GM21390 (cell line): ENCODE results near the gene HYAL3.

Experiments used
- ATAC-seq: cut with Tn5 transposase; IDR thresholded peaks from one replicate; pipeline ENCODE4 v1.9.1; 2021; ENCODE audit not compliant: unreplicated experiment

HYAL3 gene

GRCh38 chr3:50298836-50299637, at the start of gene HYAL3, which contains the start of gene NAA80:
Gene HYAL3 (minus strand): TSS chr3:50299405. CDS start chr3:50295602, 3,803 bp downstream.
Gene NAA80 (minus strand): TSS chr3:50299405. CDS start chr3:50297463, 1,942 bp downstream.
- ATAC-seq = peak; percentile 84

GRCh38 chr3:50347187-50347813, 48.1 kb upstream of the HYAL3 start:
- no peak for ATAC-seq

DNA sequence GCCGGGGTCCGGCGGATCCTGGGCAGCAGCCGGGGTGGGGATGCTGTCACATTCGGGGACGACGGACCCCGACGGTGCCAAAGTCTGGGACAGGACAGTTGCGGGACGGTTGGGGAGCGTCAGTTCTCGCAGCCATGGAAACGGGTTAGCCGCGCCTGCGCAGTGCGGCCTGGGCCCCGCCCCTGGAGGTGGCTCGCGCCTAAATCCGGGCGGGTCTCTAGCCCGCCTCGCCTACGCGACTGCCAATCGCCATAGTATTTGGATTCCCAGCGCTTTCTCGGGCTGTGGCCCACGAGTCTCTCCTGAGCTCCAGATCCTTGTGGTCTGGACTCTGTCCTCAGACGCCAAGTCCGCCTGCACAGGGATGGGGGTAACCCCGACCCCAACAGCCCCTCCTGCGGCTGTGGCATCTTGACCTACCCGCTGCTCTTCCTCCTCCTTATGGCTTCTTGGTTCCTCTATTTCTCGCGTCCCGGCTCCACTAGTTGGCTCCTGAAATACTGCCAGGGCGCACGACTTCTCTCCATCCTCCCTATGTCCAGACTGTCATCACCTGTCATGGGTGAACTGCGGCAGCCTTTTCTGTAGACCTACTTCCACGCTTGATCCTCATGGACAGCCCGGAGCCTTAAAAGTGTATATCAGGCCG, 46.5 kb upstream of the HYAL3 start, which contains the start of gene ZMYND10:
Gene ZMYND10 (minus strand): TSS at position 147 of the 649 bp plus-strand sequence. CDS start 153 bp downstream, outside the sequence.
- no peak for ATAC-seq

DNA sequence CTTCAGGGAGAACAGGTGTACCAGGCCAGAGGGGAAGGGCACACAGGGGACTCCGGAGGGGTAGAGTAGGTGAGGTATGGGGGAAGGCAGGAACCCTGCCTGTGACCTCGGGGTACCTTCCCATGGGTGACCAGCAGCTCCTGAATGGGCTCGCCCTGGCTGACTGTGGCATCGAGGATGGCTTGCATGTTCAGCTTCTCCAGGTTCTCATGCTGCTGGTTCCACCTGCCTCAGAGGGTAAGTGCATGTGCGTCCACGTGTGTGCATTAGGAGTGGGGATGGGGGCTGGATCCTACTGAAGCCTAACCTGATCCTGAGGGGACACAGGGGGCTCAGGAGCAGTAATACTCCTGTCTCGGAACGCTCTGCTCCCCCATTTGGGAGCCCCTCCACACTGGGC, 45.8 kb upstream of the HYAL3 start:
- no peak for ATAC-seq

GRCh38 chr3:50342813-50343633, 43.8 kb upstream of the HYAL3 start:
- no peak for ATAC-seq

- ATAC-seq = no peak
Measured at GRCh38 chr3:50341996-50342650, 42.9 kb upstream of the HYAL3 start.

DNA sequence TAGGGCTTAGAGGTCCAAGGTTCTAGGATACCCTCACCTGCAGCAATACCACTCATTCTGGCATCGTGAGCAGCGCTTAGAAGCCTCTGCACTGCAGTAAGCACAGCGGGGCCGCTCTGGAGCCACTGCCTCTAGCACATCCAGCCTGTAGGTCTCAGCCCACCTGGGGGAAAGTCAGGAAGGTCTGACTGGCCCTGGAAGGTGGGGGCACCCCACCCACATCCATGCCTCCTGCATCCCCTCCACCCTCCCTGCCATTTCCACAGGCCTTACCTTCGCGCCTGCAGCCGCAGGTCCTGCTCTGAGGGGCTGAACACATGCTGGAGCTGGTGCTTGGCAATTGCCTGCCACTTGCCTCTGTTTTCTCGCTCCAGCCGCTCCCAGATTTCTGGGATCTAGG, 42.3 kb upstream of the HYAL3 start:
- no peak for ATAC-seq

DNA sequence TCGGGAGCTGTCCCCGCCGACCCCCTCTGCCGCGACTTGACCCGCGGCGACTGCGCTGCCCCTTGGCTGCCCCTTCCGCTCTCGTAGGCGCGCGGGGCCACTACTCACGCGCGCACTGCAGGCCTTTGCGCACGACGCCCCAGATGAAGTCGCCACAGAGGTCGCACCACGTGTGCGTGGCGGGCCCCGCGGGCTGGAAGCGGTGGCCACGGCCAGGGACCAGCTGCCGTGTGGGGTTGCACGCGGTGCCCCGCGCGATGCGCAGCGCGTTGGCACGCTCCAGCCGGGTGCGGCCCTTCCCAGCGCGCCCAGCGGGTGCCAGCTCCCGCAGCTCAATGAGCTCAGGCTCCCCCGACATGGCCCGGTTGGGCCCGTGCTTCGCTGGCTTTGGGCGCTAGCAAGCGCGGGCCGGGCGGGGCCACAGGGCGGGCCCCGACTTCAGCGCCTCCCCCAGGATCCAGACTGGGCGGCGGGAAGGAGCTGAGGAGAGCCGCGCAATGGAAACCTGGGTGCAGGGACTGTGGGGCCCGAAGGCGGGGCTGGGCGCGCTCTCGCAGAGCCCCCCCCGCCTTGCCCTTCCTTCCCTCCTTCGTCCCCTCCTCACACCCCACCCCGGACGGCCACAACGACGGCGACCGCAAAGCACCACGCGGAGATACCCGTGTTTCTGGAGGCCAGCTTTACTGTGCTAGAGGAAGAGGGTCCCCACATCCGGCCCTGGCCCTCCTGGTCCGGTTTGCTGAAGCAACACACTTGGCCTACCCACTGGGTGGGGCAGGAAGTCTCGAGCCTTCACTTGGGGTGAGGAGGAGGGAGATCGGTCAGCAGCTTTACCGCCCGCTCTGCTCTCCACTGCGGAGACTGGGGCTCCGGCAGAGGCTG, 41.5 kb upstream of the HYAL3 start, which contains the start of gene RASSF1:
Gene RASSF1 (minus strand): TSS at position 389 of the 882 bp plus-strand sequence. CDS start 31 bp downstream, at position 358.
- ATAC-seq = peak; percentile 28

GRCh38 chr3:50340147-50340447, 40.9 kb upstream of the HYAL3 start:
- ATAC-seq = no peak

DNA sequence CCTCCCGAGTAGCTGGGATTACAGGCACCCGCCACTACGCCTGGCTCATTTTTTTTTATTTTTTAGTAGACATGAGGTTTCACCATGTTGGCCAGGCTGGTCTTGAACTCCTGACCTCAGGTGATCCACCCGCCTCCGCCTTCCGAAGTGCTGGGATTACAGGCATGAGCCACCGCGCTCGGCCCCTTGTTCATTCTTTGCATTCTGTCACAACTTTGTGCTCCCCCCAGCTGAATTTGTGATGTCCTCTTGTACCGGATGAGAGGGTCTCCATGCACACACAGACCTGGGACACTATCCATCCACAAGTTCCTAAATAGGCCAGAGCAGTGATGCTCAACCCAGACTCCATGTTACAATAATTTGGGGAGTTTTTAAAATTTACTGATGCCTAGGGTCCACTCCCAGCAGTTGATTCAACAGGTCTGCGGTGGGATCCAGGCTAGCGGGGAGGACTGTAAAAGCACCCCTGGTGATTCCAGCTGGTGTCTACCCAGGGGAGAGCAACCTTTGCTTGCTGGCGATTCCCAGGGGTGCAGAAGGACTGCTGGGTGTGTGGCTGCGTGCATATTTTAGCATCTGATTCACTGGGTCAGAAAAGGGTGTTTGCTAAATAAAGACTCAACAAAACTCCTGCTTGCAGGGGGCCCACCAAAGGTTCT, 40.4 kb upstream of the HYAL3 start:
- no peak for ATAC-seq

GRCh38 chr3:50338965-50339364, 39.8 kb upstream of the HYAL3 start:
- ATAC-seq = no peak

DNA sequence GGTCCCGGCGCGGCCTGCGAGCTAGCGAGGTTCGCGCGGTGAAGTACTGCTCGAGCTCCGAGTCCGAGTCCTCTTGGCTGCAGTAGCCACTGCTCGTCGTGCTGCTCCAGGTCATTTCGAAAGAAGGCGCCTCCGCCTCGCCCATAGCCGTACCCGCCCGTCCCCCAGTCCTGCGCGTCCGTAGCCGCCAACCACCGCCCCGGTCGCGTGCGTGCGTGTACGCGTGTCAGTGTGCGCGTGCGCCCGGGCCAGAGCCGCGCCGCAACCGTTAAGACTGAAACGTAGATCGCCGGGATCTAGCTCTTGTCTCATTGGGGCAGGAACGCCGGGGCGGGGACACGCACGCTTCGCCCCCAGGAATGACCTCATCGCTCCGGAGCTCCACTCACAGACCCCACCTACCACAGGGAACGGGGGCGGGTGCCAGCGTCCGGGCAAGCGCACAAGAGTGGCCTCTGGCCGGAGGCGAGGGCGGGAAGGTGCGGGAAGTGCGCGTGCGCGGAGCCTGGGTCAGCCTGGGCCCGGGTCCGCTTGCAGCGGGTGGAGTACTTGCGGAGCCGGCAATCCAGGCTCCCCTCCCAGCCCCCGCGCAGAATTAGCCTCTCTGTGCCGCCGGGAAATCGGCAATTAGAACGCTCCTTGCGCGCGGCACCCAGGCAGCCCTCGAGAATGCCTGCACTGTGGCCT, 38.1 kb upstream of the HYAL3 start:
- ATAC-seq = peak; percentile 64

DNA sequence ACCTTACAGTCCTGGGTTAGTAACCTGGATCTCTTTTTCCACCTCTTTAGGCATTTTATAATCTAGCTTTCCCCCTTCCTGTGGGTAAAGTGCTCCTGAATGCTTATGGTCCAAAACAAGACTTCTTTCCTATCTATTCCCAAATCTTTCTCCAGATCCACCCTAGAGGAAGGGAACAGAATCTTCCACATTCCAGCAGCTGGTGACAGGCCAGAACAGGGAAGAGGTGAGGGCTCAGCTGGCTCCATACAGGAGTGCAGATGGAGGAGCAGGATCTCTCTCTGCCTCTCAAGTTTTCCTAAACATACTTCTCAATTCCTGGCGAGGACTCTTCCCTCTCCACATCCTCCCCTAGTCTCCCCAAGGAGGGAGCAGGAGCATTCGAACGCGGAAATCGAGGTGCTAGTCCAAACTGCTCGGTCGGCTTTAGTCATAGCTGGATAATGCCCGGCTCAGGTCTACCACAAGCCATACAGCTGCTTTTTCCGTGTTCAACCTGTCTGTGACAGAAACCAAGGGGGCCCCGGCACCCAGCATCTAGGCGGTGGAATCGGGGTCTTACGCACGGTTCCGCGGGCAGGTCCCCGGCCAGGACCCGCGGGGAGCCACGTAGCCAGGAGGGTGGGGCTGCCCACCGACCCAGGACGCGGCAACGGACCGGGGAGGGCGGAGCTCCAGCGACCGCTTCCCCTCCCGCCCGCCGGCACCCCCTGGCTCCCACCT, 37.4 kb upstream of the HYAL3 start:
- peak; percentile 24 for ATAC-seq

DNA sequence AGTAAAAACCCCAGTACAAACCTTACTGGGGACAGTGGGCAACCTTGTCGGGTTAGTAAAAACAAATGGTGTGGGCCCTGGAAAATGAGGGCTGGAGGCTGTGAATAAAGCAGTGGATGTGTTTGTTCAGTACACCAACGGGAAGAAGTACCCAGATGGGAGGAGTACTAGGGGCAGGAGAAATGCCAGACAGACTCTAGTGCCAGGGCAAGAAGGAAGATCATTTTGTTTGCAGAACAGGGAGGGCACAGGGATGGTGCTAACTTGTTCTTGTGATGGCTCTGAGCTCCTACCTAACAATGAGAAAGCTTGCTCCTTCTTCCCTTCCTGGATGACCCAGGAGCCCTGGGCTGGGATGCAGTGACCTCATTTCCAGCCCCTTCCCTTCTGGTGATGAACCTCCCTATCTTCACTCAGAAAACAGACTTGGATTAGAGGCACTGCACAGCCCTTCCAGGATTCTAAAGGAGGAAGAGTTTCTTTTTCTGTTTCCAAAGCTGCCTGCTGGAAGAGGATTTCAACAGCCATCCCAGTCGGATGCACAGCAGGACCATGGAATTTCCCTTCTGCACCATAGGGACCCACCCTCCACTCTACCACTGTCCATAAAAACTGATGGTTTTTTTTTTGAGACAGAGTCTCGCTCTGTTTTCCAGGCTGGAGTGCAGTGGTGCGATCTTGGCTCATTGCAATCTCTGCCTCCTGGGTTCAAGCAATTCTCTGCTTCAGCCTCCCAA, 35.3 kb upstream of the HYAL3 start:
- ATAC-seq = no peak

- ATAC-seq = no peak
Measured at GRCh38 chr3:50333744-50334328, 34.6 kb upstream of the HYAL3 start.

DNA sequence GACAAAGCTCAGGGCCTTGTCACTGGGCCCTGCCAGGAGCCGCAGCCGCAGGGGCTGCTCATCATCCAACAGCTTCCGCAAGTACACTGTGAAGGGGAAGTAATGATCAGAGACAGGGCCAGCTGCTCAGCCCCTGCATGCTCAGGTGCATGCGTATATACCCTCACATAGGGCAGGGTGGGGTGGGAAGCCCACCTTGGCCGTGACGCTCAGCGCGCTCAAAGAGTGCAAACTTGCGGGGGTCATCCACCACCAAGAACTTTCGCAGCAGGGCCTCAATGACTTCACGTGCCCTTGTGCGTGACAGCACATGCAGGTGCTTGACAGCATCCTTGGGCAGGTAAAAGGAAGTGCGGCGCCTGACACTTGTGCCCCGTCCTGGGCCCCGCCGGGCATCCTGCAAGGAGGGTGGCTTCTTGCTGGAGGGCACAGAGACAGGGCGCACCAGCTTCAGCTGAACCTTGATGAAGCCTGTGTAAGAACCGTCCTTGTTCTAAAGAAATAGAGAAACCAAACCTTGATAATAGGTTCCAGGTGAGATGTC, 32.2 kb upstream of the HYAL3 start:
- ATAC-seq = no peak
